SK-N-SH (cell line): Measurements from ENCODE around the gene GSG1L.

Source experiments
- CTCF ChIP-seq: fragments of 200-600 bp; sonication (generic); IDR thresholded peaks from 2 replicates; pipeline ENCODE4 v1.6.1; 2017; ENCODE audit warnings: antibody characterized with exemption, mild to moderate bottlenecking, moderate library complexity
- POLR2AphosphoS5 ChIP-seq: IDR thresholded peaks from 2 replicates; pipeline ENCODE4 v1.6.1; 2012; ENCODE audit warnings: low read depth, low read length
- SMC3 ChIP-seq: IDR thresholded peaks from 2 replicates; pipeline ENCODE4 v1.6.1; 2012; ENCODE audit warnings: low read depth, low read length, improper control_type of control experiment
- TAF1 ChIP-seq: IDR thresholded peaks from 2 replicates; pipeline ENCODE4 v1.6.1; 2012; ENCODE audit warnings: low read depth, mild to moderate bottlenecking, low read length, moderate library complexity, borderline replicate concordance
- TEAD4 ChIP-seq: IDR thresholded peaks from 2 replicates; pipeline ENCODE4 v1.4.0; 2012; ENCODE audit warnings: mild to moderate bottlenecking, borderline replicate concordance; ENCODE audit not compliant: insufficient read depth

- TF ChIP-seq TAF1 = no peak
- TF ChIP-seq CTCF = no peak
- TF ChIP-seq SMC3 = no peak
- TF ChIP-seq POLR2AphosphoS5 = no peak
- no peak for TF ChIP-seq TEAD4
These were observed 102.8 kb downstream of the GSG1L start for GRCh38 chr16:27960619-27961295.
